OCI-LY1 (cell line): ENCODE data around the gene WDR36.

Source experiments
- CTCF ChIP-seq: fragments of 200-600 bp; sonication (generic), shearing (Covaris generic); IDR thresholded peaks from 2 replicates; pipeline ENCODE4 v1.5.1; 2017; ENCODE audit warnings: mild to moderate bottlenecking, antibody characterized with exemption, low read length, moderate library complexity, mixed read lengths
- EZH2 ChIP-seq: fragments of 200-600 bp; sonication (generic), shearing (Covaris generic); IDR thresholded peaks from 2 replicates; pipeline ENCODE4 v1.8.0; 2017; ENCODE audit warnings: borderline replicate concordance, mixed run types, mild to moderate bottlenecking, antibody characterized with exemption, low read length, moderate library complexity, mixed read lengths

GRCh38 chr5:111117136-111117535 is 25.0 kb downstream of the WDR36 start:
- no peak for TF ChIP-seq CTCF
- no peak for TF ChIP-seq EZH2
